H1 (cell line): ENCODE measurements around the gene ENTPD2. TPM values are rescaled to one million over a fixed set of nuclear protein-coding genes. Genes with fewer than 3 reads are reported as not detected.

Source experiments
- CTCF ChIA-PET: fragments of 300-600 bp; sonication (Branson Sonifier 250); formaldehyde crosslinking; loops from one replicate; lab custom pipeline; 2021; ENCODE audit not compliant: partially characterized antibody; lab: Charles Lee
- POLR2A ChIA-PET: fragments of 300-600 bp; sonication (Branson Sonifier 250); formaldehyde crosslinking; loops from one replicate; lab custom pipeline; 2021; ENCODE audit warnings: inconsistent platforms; ENCODE audit not compliant: partially characterized antibody; lab: Charles Lee
- DNase-seq, 2 experiments: peaks; one replicate each; pipeline versions ENCODE4 v3.0.0 to v3.0.0-alpha.2; 2010 to 2022; ENCODE audit warnings: low spot score in 2 of 2, low read depth in 1 of 2, mixed read lengths in 1 of 2
- FAIRE-seq: peaks from 2 replicates; lab custom pipeline; 2011; peaks lifted over from hg19 to GRCh38; lab: Jason Lieb, UNC
- H2AFZ ChIP-seq: 2 replicates; pipeline ENCODE4 v1.8.1; 2012; ENCODE audit warnings: low read length, inconsistent platforms
- H2AK5ac ChIP-seq: 2 replicates; pipeline ENCODE4 v1.6.1; 2013; ENCODE audit warnings: low read depth, low read length
- H2BK120ac ChIP-seq: replicated peaks from 2 replicates; pipeline ENCODE3; 2013; ENCODE audit warnings: low read depth, low read length, inconsistent platforms
- H2BK12ac ChIP-seq: 2 replicates; pipeline ENCODE4 v1.6.1; 2013; ENCODE audit warnings: low read depth, low read length
- H2BK15ac ChIP-seq: 2 replicates; pipeline ENCODE4 v1.6.1; 2013; ENCODE audit warnings: low read length
- H2BK20ac ChIP-seq: 2 replicates; pipeline ENCODE4 v1.6.1; 2013; ENCODE audit warnings: low read length
- H2BK5ac ChIP-seq: 2 replicates; pipeline ENCODE4 v1.6.1; 2013; ENCODE audit warnings: low read depth, low read length
- H3K14ac ChIP-seq: 2 replicates; pipeline ENCODE4 v1.6.1; 2013; ENCODE audit warnings: inconsistent platforms; ENCODE audit not compliant: insufficient read length
- H3K18ac ChIP-seq: 2 replicates; pipeline ENCODE4 v1.6.1; 2013; ENCODE audit warnings: low read length; ENCODE audit errors: extremely low read depth
- H3K23ac ChIP-seq: 2 replicates; pipeline ENCODE4 v1.6.1; 2013; ENCODE audit warnings: inconsistent platforms; ENCODE audit not compliant: insufficient read length
- H3K23me2 ChIP-seq: 2 replicates; pipeline ENCODE4 v1.6.1; 2013; ENCODE audit warnings: low read depth, low read length
- H3K27ac ChIP-seq: 2 replicates; pipeline ENCODE4 v1.6.1; 2011; ENCODE audit warnings: low read depth, low read length, inconsistent platforms
- H3K27me3 ChIP-seq, 4 experiments: replicated peaks in 1 of 4; 1 replicate in 1 of 4; 2 replicates in 3 of 4; pipeline versions ENCODE4 v1.6.1 to v1.8.1; 2011 to 2013; ENCODE audit warnings: low read length in 3 of 4, mild to moderate bottlenecking in 3 of 4, inconsistent platforms in 2 of 4, mixed read lengths in 2 of 4, moderate library complexity in 1 of 4; ENCODE audit not compliant: control insufficient read depth in 3 of 4, insufficient read depth in 3 of 4; ENCODE audit errors: extremely low read depth in 1 of 4
- H3K36me3 ChIP-seq, 4 experiments: 2 replicates each; pipeline versions ENCODE4 v1.6.1 to v1.8.1; 2011 to 2013; ENCODE audit warnings: mild to moderate bottlenecking in 4 of 4, low read length in 3 of 4, moderate library complexity in 2 of 4, control low read depth in 1 of 4, inconsistent platforms in 1 of 4; ENCODE audit not compliant: insufficient read depth in 4 of 4, control insufficient read depth in 2 of 4
- H3K4ac ChIP-seq: replicated peaks from 2 replicates; pipeline ENCODE3; 2013; ENCODE audit warnings: low read length, low read depth, mixed read lengths, inconsistent platforms; ENCODE audit not compliant: insufficient read length
- H3K4me1 ChIP-seq, 4 experiments: replicated peaks in 1 of 4; 1 replicate in 1 of 4; 2 replicates in 3 of 4; pipeline versions ENCODE4 v1.6.1 to v1.8.1; 2011 to 2013; ENCODE audit warnings: low read length in 3 of 4, inconsistent platforms in 2 of 4, mixed read lengths in 1 of 4; ENCODE audit not compliant: insufficient read depth in 4 of 4, control insufficient read depth in 3 of 4
- H3K4me2 ChIP-seq, 2 experiments: 2 replicates each; pipeline versions ENCODE4 v1.6.1 to v1.8.1; 2011 to 2013; ENCODE audit warnings: low read depth in 2 of 2, low read length in 2 of 2, control low read depth in 1 of 2, inconsistent platforms in 1 of 2, mild to moderate bottlenecking in 1 of 2; ENCODE audit not compliant: insufficient read depth in 1 of 2
- H3K4me3 ChIP-seq, 4 experiments: fragments of 200-600, 300-600 bp in 1 of 4; sonication (generic), shearing (Covaris generic), sonication (Bioruptor Twin) in 1 of 4; 2 replicates each; pipeline versions ENCODE4 v1.5.1 to v1.8.1; 2011 to 2016; ENCODE audit warnings: low read length in 4 of 4, low read depth in 3 of 4, control low read depth in 2 of 4, inconsistent platforms in 2 of 4, mild to moderate bottlenecking in 2 of 4, mixed read lengths in 1 of 4, moderate library complexity in 1 of 4; ENCODE audit not compliant: insufficient read depth in 2 of 4; ENCODE audit errors: extremely low read depth in 1 of 4
- H3K56ac ChIP-seq: replicated peaks from 2 replicates; pipeline ENCODE3; 2013; ENCODE audit warnings: low read depth, mild to moderate bottlenecking, mixed read lengths, low read length, inconsistent platforms; ENCODE audit not compliant: insufficient read length
- H3K79me1 ChIP-seq: 2 replicates; pipeline ENCODE4 v1.6.1; 2013; ENCODE audit warnings: low read depth, low read length, control low read depth
- H3K79me2 ChIP-seq, 2 experiments: 2 replicates each; pipeline versions ENCODE4 v1.6.1 to v1.8.1; 2012 to 2013; ENCODE audit warnings: low read length in 2 of 2, mild to moderate bottlenecking in 2 of 2, inconsistent platforms in 1 of 2; ENCODE audit not compliant: insufficient read depth in 2 of 2, control insufficient read depth in 1 of 2
- H3K9ac ChIP-seq, 4 experiments: replicated peaks in 1 of 4; 1 replicate in 1 of 4; 2 replicates in 3 of 4; pipeline versions ENCODE4 v1.6.1 to v1.8.1; 2011 to 2013; ENCODE audit warnings: low read depth in 3 of 4, low read length in 3 of 4, control low read depth in 2 of 4, mild to moderate bottlenecking in 2 of 4, moderate library complexity in 2 of 4, inconsistent platforms in 1 of 4; ENCODE audit errors: extremely low read depth in 1 of 4
- H3K9me3 ChIP-seq, 2 experiments: 2 replicates each; pipeline versions ENCODE4 v1.6.1 to v1.8.1; 2012 to 2013; ENCODE audit warnings: mild to moderate bottlenecking in 2 of 2, moderate library complexity in 2 of 2, control low read depth in 1 of 2, inconsistent platforms in 1 of 2, low read depth in 1 of 2, low read length in 1 of 2, mixed read lengths in 1 of 2; ENCODE audit not compliant: insufficient read depth in 2 of 2
- H4K20me1 ChIP-seq, 2 experiments: replicated peaks in 1 of 2; 2 replicates each; pipeline versions ENCODE3 to v1.8.1; 2011 to 2013; ENCODE audit warnings: inconsistent platforms in 2 of 2, low read length in 2 of 2, mild to moderate bottlenecking in 1 of 2; ENCODE audit not compliant: insufficient read depth in 2 of 2, control insufficient read depth in 1 of 2
- H4K5ac ChIP-seq: 2 replicates; pipeline ENCODE4 v1.6.1; 2013; ENCODE audit warnings: low read length, low read depth, mixed read lengths, inconsistent platforms; ENCODE audit not compliant: insufficient read length
- H4K8ac ChIP-seq: 2 replicates; pipeline ENCODE4 v1.8.0; 2013; ENCODE audit warnings: mild to moderate bottlenecking, moderate library complexity, low read length, inconsistent platforms; ENCODE audit not compliant: insufficient read depth; ENCODE audit errors: extremely low read depth
- H4K91ac ChIP-seq: replicated peaks from 2 replicates; pipeline ENCODE3; 2013; ENCODE audit warnings: low read length, mixed read lengths, inconsistent platforms; ENCODE audit not compliant: insufficient read length
- BACH1 ChIP-seq: IDR thresholded peaks from 2 replicates; pipeline ENCODE4 v1.6.1; 2012; ENCODE audit warnings: low read length, improper control_type of control experiment
- BCL11A ChIP-seq, 2 experiments: IDR thresholded peaks; one replicate each; pipeline ENCODE4 v1.6.1; 2011; ENCODE audit warnings: low read depth in 2 of 2, low read length in 2 of 2, mild to moderate bottlenecking in 2 of 2
- CBX5 ChIP-seq: fragments of 300-800, 300-1000 bp; sonication (generic); IDR thresholded peaks from 2 replicates; pipeline ENCODE4 v1.7.1; 2016; ENCODE audit warnings: antibody characterized with exemption, low read length, low read depth
- E2F6 ChIP-seq: IDR thresholded peaks from 2 replicates; pipeline ENCODE4 v1.6.1; 2012; ENCODE audit warnings: inconsistent platforms
- HDAC2 ChIP-seq, 2 experiments: fragments of 300-600 bp in 1 of 2; sonication (generic) in 1 of 2; IDR thresholded peaks; 2 replicates each; pipeline ENCODE4 v1.6.1; 2011 to 2012; ENCODE audit warnings: low read depth in 2 of 2, low read length in 2 of 2, mild to moderate bottlenecking in 2 of 2, moderate library complexity in 2 of 2, borderline replicate concordance in 1 of 2, inconsistent platforms in 1 of 2
- JUN ChIP-seq: IDR thresholded peaks from 2 replicates; pipeline ENCODE4 v1.6.1; 2011; ENCODE audit warnings: low read depth, mild to moderate bottlenecking, improper control_type of control experiment, low read length
- KDM5A ChIP-seq: fragments of 200-600 bp; IDR thresholded peaks from 2 replicates; pipeline ENCODE4 v1.7.1; 2012; ENCODE audit warnings: mild to moderate bottlenecking, low read length, inconsistent platforms, mixed read lengths
- RNF2 ChIP-seq: fragments of 200-900, 300-1000 bp; sonication (generic); IDR thresholded peaks from 2 replicates; pipeline ENCODE4 v1.7.1; 2016; ENCODE audit warnings: borderline replicate concordance, low read depth, mild to moderate bottlenecking, antibody characterized with exemption, low read length; ENCODE audit not compliant: poor library complexity, severe bottlenecking; ENCODE audit errors: missing control alignments
- SRF ChIP-seq: IDR thresholded peaks from 2 replicates; pipeline ENCODE4 v1.6.1; 2011; ENCODE audit warnings: mild to moderate bottlenecking, low read depth, low read length, moderate library complexity
- TAF1 ChIP-seq: IDR thresholded peaks from 2 replicates; pipeline ENCODE4 v1.6.1; 2011; ENCODE audit warnings: mild to moderate bottlenecking, low read depth, low read length
- TAF7 ChIP-seq: optimal IDR thresholded peaks from 2 replicates; pipeline ENCODE3; 2011; ENCODE audit warnings: low read depth, mild to moderate bottlenecking, inconsistent platforms, low read length, moderate library complexity, borderline replicate concordance
- USF2 ChIP-seq: IDR thresholded peaks from 2 replicates; pipeline ENCODE4 v1.6.1; 2011; ENCODE audit warnings: low read length, improper control_type of control experiment
- WGBS, 2 experiments: shearing (Covaris generic) in 1 of 2; methylation state at CpG; one replicate each; pipeline versions ENCODE4 v1.1.6 to v1.1.7; 2013 to 2015; ENCODE audit warnings: low lambda C conversion rate in 2 of 2, mixed read lengths in 2 of 2, inconsistent platforms in 1 of 2, low coverage in 1 of 2, missing lambda C conversion rate in 1 of 2; ENCODE audit not compliant: insufficient replicate concordance in 2 of 2, insufficient coverage in 1 of 2, insufficient read length in 1 of 2; ENCODE audit errors: extremely low coverage in 1 of 2, missing lambda C conversion rate in 1 of 2; 5-methylcytosine and 5-hydroxymethylcytosine counted together
- polyA plus RNA-seq, 7 experiments: library from polyadenylated mRNA; depleted of rRNA in 3 of 7; stranded (reverse) in 5 of 7; unstranded in 2 of 7; fragments of >200 nt in 5 of 7; fragments of 200-250 nt in 2 of 7; gene quantifications; 1 replicate in 5 of 7; 2 replicates in 1 of 7; 4 replicates in 1 of 7; pipeline versions ENCODE4 v1.2.1 to v1.2.3, GENCODE V29; 2011 to 2013; ENCODE audit warnings: missing spikeins in 2 of 7, mixed read lengths in 2 of 7
- total RNA-seq: library from RNA; stranded (reverse); fragmentation: NEBNext Ultra II Directional; extraction: Animal tissue kit (Norgen Biotek cat#: 25700); gene quantifications from 2 replicates; pipeline ENCODE4 v1.2.1, GENCODE V29; 2021

ENTPD2 gene
- total and polyA plus RNA-seq, 2 of the 8 experiments (the other 6 are each of a cell fraction or from before 2014, with no cell fraction given): 0.65 to 3.8 TPM

DNA sequence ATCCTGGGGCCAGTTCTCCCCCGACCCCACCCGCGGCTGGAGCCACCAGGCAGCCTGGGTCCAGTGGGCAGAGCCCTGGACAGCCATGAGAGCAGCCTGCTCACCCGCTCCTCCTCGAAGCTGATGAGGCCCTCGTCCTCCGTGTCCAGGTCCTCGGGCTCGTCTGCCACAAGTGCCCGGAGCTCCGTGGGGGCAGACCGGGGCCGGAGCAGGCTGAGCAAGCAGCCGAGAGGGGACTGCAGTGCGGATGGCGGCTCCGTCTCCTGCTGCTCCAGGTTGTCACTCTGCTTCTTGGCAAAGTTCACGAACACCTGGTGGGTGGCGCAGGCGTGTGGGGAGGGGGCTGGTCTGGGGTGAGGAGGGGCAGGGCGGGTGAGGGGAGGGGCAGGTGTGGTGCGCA, 45.5 kb downstream of the ENTPD2 start:
- H3K27me3 ChIP-seq: no peaks in the 10 kb centered on the region
- no peak overlapping the region for H3K4me3 ChIP-seq
- no peaks in the 10 kb centered on the region for H3K79me1 ChIP-seq
- no peak overlapping the region for H3K4ac ChIP-seq
- no peak overlapping the region for H3K27ac ChIP-seq
- H2AFZ ChIP-seq: no peak overlapping the region
- peaks cover 0 to 10% of the 10 kb centered on the region in 2 experiments; a peak in 1 of 4 replicates for H3K9me3 ChIP-seq
- no peak overlapping the region for H4K91ac ChIP-seq
- H3K14ac ChIP-seq: no peak overlapping the region
- DNase-seq: no peak
- H4K5ac ChIP-seq: no peak overlapping the region
- H3K23ac ChIP-seq: no peak overlapping the region
- no peak overlapping the region for H3K18ac ChIP-seq
- H2BK12ac ChIP-seq: no peak overlapping the region
- no peak overlapping the region for H4K8ac ChIP-seq
- H3K9ac ChIP-seq: no peak overlapping the region
- no peak overlapping the region for H2BK15ac ChIP-seq
- POLR2A ChIA-PET: no interaction called here
- FAIRE-seq: no peak
- CTCF ChIA-PET: interaction anchor here (0.8 to 2.5 kb wide), 5 partner anchors 21 to 61 kb away, joined by 3 to 12 read pairs (median 4); partner anchors contain the start of gene PTGDS
- WGBS, 2 experiments: 76% methylated on average over 19 of the region's 22 CpGs; no CpG with 5 or more reads in 1 of the 2 experiments
- H2BK20ac ChIP-seq: no peak overlapping the region
- H3K56ac ChIP-seq: no peak overlapping the region
- no peaks in the 10 kb centered on the region for H3K23me2 ChIP-seq
- no peak overlapping the region for H2BK5ac ChIP-seq
- H2BK120ac ChIP-seq: no peak overlapping the region
- no peaks in the 10 kb centered on the region for H4K20me1 ChIP-seq
- H2AK5ac ChIP-seq: no peak overlapping the region
- H3K4me1 ChIP-seq: peaks cover 0 to 2% (median under 1%) of the 10 kb centered on the region in 4 experiments; a peak in 2 of 7 replicates
- no peak overlapping the region for H3K4me2 ChIP-seq
- no peaks in the 10 kb centered on the region for H3K36me3 ChIP-seq
- H3K79me2 ChIP-seq: no peaks in the 10 kb centered on the region
- TF ChIP-seq TAF7 (no peak), TAF1 (no peak), CBX5 (no peak), SRF (no peak), JUN (no peak), BCL11A (IDR thresholded peaks at IDR 0.05; ENCODE audit: low read depth in 2 of 2, low read length in 2 of 2) (no peak), KDM5A (no peak), RNF2 (no peak), E2F6 (no peak), HDAC2 (IDR thresholded peaks at IDR 0.05; ENCODE audit: borderline replicate concordance in 1 of 2, low read depth in 2 of 2, low read length in 2 of 2) (no peak), BACH1 (no peak), USF2 (no peak)
